HUDEP-2 (cell line): Measurements from ENCODE around the gene C19orf25.

Experiments used
- DNase-seq, 76 experiments: peaks; one replicate each; lab custom pipeline; 2025; ENCODE audit not compliant: unreplicated experiment in 76 of 76; lab: John Stamatoyannopoulos, UW

C19orf25 gene

DNA sequence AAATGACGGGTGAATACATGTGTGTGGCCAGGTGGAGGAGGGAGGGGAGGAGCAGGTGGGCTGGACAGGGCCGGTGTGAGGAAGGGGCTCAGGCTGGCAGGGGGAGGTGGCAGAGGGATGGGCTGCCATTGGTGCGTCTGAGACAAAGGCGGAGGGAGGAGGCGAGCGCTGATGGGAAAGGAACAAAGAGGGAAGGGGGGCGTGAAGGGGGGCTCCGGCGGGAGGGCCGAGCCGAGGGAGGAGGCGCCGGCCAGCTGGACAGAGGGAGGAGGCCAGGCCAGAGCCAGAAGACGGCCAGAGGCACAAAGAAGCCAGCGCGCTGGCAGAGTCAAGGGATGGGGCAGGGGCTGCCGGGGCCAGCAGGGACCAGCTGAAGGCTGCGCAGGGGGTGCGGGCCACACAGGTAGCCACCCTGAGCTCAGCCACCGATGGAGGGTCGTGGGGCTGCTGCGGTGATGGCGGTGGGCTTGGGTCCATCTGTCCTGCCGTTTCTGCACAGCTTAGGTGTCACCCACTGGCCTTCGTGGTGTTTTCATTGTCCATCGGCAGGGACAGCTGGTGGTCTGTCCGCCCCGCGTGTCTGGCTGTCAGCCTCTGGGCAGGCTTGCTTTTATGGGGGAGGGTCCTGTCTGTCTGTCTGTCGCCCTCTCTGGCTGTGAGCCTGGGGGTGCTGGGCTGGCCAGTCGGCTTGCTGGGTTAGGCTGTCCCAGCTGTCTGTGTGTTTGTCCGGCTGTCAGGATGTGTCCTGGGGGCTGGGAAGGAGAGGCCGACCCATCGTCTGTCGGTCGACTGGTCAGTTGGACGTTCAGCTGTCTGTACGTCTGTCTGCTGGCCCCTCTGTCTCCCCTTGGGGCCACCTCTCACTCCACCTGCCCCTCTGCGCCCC is 26.9 kb downstream of the C19orf25 start:
- DNase-seq = no peak

DNA sequence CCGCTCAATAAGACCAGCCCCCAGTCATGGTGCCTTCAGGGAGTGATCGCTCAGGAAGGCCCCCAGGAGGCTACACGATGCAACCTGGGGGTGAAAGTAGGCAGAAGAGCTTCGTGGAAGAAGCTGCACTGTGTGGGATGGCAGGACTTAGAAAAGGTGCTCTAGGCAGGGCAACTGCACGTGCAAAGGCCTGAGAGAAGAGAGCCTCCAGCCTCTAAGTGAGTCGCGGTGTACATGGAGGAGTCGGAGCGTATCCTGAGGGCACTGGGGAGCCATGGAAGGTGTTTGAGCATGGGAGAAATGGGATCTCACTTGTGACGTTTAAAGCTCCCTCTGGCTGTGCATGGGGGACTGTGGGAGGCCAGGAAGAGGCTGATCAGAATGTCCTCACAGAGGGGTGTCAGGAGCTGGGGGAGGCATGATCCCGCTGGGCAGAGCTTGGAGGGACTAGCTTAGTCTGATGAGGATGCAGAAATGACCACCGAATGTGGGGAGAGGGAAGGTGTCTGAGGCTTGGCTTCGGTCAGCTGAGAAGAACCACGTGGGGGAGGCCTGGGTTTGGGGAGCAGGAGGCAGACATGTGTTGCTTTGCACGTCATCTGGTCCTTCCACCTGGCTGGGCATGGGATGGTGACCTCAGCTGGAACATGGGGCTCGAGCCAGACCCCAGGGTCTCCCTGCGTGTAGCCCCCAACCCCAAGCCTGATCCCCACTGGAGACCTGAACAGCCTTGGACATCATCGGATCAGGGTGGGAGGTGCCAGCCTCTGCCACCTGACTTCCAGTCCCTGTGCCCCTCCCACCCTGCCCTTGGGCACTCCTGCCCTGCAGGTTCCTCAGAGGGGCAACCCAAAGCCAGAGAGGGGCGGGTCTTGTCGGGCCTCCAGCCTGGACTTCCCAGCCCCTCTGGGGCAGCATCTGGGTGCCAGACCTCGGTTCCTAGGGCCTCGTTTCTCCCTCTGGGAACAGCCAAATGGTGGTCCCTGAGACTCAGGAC is 28.0 kb downstream of the C19orf25 start:
- no peak for DNase-seq

DNA sequence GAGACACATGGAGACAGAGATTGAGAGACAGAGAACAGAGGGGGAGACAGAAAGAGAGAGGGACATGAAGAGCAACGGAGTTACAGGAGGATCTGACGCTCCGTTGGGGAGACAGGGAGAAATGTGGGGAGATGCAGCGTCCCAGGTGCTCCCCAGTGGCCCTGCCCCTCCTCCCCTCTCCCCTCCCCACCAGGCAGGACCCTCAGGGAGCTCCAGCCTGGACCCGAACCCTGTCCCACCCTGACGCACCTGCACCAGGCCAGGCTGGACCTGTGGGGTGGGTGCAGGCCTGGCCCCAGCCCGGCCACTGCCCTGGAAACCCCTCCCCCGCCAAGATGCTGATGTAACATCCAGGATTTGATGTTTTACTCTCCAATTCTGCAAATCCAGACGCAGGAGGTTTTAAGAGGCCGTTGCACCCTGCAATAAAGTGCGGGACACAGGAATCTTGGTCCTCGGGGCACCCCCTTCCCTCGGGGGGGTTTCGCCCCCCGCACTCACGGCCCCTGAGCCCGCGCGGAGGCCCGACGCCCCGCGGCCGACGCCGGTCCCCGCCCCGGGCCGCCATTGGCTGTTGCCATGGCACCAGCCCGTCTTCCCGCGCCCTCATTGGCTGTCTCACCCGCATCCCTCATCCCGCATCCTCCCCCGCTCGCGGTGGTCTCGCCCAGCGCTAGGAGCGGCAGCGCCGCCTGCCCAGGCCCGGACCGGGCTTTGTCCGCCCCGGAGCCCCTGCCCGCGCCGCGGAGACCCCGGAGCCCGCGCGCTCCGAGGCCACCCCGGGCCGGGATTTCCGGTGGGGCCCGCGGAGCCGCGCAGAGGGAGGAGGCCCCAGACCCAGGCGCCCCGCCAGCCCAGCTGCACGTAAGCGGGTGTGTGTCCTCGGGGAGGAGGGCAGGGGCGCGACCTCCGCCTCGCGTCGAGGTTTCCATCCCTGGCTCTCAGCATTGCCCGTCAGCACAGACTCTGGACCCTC is 29.3 kb downstream of the C19orf25 start, which contains the start of gene APC2:
Gene APC2, plus strand, starts transcription at position 655 of the 976 bp plus-strand sequence. CDS start 2,881 bp downstream, outside the sequence.
- peak in 2 of 76 experiments; percentile 18 to 26 for DNase-seq

DNA sequence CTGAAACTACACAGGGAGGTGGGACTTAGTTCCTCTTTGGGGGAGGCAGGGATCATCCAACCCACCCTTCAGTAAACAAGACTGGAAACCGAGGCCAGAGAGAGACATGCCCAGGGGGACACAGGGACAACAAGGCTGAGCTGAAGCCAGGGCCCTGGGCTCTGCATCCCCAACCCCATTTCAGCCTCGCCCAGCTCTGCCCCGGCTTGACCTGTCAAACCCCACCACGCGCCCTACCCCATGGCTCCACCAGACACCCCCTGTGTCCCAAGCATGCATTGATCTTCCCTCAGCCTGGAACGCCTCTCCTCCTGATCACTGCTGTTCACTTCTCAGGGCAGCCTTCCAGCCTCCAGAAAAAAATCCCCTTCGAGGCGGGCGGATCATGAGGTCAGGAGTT is 31.1 kb downstream of the C19orf25 start:
- no peak for DNase-seq

DNA sequence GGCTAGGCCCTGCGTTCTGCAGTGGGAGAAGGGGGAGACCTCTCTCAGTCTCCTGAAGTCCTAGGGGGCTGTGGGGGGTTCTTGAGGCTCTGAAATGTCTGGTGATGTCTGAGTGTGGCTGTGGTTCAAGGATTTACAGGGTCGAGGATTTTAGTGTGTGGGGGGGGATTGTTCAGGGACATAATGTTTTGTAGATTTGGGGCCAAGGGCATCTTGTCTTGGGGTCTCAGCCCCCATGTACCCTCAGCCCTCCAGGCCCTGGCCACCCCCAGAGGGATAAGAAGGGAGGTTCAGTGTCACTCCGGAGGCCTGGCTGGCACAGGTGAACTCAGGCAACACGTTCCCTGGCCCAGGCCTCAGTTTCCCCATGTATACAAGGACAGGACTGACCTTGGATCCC is 31.5 kb downstream of the C19orf25 start:
- DNase-seq = no peak

DNA sequence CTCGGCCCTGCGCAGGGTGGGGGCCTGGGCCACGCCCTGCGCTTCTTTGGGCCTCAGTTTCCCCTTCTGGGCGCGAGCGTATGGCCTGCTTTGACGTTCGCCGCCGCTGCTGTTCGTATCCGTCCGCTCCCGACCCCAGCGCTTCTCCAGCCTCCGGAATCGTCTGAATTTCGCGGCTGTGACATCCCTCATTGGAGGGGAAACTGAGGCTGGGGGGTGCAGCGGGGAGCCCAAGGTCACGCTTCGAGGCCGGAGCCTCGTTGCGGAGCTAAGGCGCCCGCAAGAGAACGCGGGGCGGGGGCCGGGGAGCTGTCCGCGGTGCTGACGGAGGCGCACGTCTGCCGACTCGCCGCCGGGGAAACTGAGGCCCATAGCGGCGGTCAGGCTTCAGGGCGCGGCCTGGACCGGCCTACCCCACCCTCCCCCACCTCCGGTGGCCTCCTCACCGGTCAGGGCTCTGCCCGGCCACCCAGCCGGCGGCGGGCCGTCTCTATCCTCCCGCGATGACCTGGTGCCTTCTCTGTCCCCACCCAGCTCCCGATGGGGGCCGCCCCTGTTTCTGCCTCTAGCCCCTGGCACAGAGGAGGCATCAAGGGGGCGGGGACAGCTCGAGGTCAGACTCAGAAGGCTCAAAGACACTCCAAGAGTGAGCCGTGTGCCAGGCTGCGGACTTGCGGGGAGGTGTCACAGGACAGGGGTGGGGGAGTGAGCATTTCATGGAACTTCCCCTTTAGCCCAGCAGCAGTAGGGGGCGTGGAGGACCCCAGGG is 32.1 kb downstream of the C19orf25 start:
- DNase-seq = peak in 7 of 76 experiments; percentile 20 to 41 (median 28)

DNA sequence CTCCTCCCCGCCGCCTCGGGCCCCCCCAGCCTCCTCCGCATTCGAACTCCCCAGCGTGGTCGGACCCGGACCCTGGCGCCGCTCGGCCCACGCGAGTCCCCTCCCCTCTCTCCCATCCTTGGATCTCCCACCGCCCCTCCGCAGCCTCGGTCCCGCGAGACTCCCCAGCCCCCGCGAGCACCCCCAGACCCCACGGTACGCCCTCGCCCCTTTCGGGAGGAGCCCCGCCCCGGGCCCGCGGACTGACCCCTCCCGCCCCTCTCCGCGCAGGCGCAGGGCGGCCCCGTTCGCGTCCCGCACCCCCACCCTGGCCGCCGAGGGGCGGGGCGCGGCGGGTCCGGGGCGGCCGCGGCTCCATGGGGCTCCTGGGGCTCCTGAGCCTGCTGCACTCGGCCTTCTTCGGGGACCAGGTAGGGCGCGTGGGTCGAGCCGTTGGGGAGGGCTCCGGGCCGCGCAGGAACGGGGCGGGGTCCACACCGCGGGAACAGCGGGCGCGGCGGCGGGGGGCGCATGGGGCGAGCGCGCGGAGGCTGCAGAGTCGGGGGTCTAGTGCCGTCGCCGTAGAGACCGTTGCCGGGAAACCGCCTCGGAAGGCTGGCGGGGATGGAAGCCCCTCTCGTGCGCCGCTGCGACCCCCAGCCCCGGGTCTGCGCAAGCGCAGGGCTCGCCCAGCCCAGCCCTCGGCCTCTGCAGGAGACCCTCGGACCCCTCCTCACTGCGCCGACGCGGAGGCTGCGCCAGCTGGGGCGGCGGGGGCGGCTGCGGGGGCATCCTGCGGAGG is 32.9 kb downstream of the C19orf25 start:
- no peak for DNase-seq

- peak in 57 of 76 experiments; percentile 13 to 86 (median 62) for DNase-seq
These were observed 33.7 kb downstream of the C19orf25 start for GRCh38 chr19:1445185-1445931.

- DNase-seq = no peak
These were observed 37.2 kb downstream of the C19orf25 start for GRCh38 chr19:1441677-1442438.

- no peak for DNase-seq
These were observed 38.0 kb downstream of the C19orf25 start for GRCh38 chr19:1441022-1441426.

GRCh38 chr19:1440418-1440801 is 38.6 kb downstream of the C19orf25 start:
- no peak for DNase-seq

GRCh38 chr19:1439525-1440417 is 39.2 kb downstream of the C19orf25 start:
- peak in 2 of 76 experiments; percentile 24 to 25 for DNase-seq

- DNase-seq = peak in 2 of 76 experiments; percentile 43 to 52
These were observed 40.1 kb downstream of the C19orf25 start for GRCh38 chr19:1438933-1439354.

DNA sequence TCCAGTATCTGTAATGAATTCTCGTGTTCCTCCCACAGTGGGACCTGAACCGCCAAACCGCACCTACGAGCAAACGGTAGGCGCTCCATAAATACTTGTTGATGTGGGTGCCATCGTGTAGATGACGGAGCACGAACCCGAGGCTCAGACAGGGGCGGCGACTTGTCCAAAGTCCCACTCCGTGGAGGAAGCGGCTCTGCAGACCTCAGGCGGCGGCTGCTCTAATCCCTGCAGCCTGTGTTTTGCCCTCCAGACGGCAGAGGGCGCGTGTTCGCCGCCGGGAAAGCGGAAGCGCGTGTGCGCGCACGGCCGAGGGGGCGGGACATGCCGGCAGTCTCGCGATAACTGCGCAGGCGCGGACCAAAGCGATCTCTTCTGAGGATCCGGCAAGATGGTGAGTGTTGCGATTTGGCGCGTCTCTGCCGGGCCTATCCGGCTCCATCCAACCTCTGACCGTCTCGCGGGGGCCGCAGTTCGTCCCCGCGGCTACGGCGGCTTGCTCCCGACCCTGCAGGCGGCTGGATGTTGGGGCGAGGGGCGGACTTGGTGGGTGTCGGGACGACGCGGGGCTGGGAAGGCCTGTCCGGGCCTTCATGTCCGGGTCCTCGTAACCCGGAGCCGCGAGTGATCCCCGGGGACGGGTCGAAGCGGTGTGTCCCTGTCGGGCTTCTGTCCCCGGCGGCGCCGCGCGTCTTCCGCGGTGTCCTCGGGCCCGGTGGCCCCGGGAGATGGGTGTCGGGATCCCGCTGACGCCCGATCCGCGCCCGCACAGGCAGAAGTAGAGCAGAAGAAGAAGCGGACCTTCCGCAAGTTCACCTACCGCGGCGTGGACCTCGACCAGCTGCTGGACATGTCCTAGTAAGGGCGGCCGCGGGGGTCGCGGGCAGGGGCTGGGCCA is 40.7 kb downstream of the C19orf25 start, which contains the start of gene RPS15:
Gene RPS15, plus strand, starts transcription at position 362 of the 898 bp plus-strand sequence. Its CDS starts 30 bp downstream, at position 392.
- peak in 74 of 76 experiments; percentile 47 to 98 (median 94) for DNase-seq

GRCh38 chr19:1437609-1438008 is 41.4 kb downstream of the C19orf25 start:
- no peak for DNase-seq
